GM18502 (cell line): Measurements from ENCODE around the gene DEK.
A peak's percentile ranks its signal among the peaks of the same experiment; 100 is the strongest.

Experiments
- ATAC-seq: cut with Tn5 transposase; IDR thresholded peaks from one replicate; pipeline ENCODE4 v1.9.1; 2021; ENCODE audit warnings: mild to moderate bottlenecking; ENCODE audit not compliant: unreplicated experiment, poor library complexity

DEK gene

GRCh38 chr6:18268066-18268465, 3.7 kb upstream of the DEK start:
- ATAC-seq: no peak

- ATAC-seq: no peak
Measured at GRCh38 chr6:18266523-18266912, 2.2 kb upstream of the DEK start.

- no peak for ATAC-seq
Measured at GRCh38 chr6:18265787-18266522, 1.6 kb upstream of the DEK start.

GRCh38 chr6:18264923-18265377, 620 bp upstream of the DEK start:
- ATAC-seq: no peak

- peak; percentile 3 for ATAC-seq
Measured at GRCh38 chr6:18263418-18264218, 712 bp downstream of the DEK start.

GRCh38 chr6:18262702-18263417, 1.5 kb downstream of the DEK start:
- peak; percentile 67 for ATAC-seq

- no peak for ATAC-seq
Measured at GRCh38 chr6:18261877-18262276, 2.5 kb downstream of the DEK start.

GRCh38 chr6:18260448-18261106, 3.8 kb downstream of the DEK start:
- ATAC-seq: peak; percentile 49

GRCh38 chr6:18259675-18260447, 4.5 kb downstream of the DEK start:
- ATAC-seq: no peak

GRCh38 chr6:18254793-18255192, 9.5 kb downstream of the DEK start:
- no peak for ATAC-seq

GRCh38 chr6:18253635-18254034, 10.7 kb downstream of the DEK start:
- no peak for ATAC-seq

GRCh38 chr6:18249271-18249670, 15.1 kb downstream of the DEK start:
- no peak for ATAC-seq

GRCh38 chr6:18248698-18249097, 15.6 kb downstream of the DEK start:
- no peak for ATAC-seq

- no peak for ATAC-seq
Measured at GRCh38 chr6:18247002-18247401, 17.3 kb downstream of the DEK start.

- no peak for ATAC-seq
Measured at GRCh38 chr6:18246205-18246604, 18.1 kb downstream of the DEK start.

GRCh38 chr6:18245642-18246041, 18.7 kb downstream of the DEK start:
- ATAC-seq: no peak

- no peak for ATAC-seq
Measured at GRCh38 chr6:18245079-18245478, 19.3 kb downstream of the DEK start.

GRCh38 chr6:18244251-18244650, 20.1 kb downstream of the DEK start:
- ATAC-seq: no peak

- ATAC-seq: no peak
Measured at GRCh38 chr6:18243302-18243893, 20.9 kb downstream of the DEK start.
